Suprapubic skin (tissue), 4 donors: ENCODE results near the gene C16orf78. TPM values are rescaled to one million over a fixed set of nuclear protein-coding genes. Genes with fewer than 3 reads are reported as not detected.
A peak's percentile ranks its signal among the peaks of the same experiment; 100 is the strongest.

ENCODE experiments used
- DNase-seq, 2 donors: peaks; one replicate each; pipeline ENCODE4 v3.0.0-alpha.2; 2019; ENCODE audit warnings: low spot score in 2 of 2
- H3K27ac ChIP-seq: fragments of 200-600 bp; sonication (generic); one replicate; pipeline ENCODE4 v1.5.1; 2019
- H3K27me3 ChIP-seq: fragments of 200-600 bp; sonication (generic); one replicate; pipeline ENCODE4 v1.5.1; 2019
- H3K36me3 ChIP-seq: fragments of 200-600 bp; sonication (generic); one replicate; pipeline ENCODE4 v1.5.1; 2019
- H3K4me1 ChIP-seq: fragments of 200-600 bp; sonication (generic); one replicate; pipeline ENCODE4 v1.5.1; 2019
- H3K4me3 ChIP-seq: fragments of 200-600 bp; sonication (generic); one replicate; pipeline ENCODE4 v1.5.1; 2019; ENCODE audit warnings: mild to moderate bottlenecking
- H3K9me3 ChIP-seq: fragments of 200-600 bp; sonication (generic); one replicate; pipeline ENCODE4 v1.5.1; 2019
- EP300 ChIP-seq: sonication (generic); formaldehyde crosslinking; IDR thresholded peaks from one replicate; pipeline ENCODE4 v1.6.1; 2017; ENCODE audit warnings: antibody characterized with exemption
- POLR2A ChIP-seq, 2 donors: fragments of 450-650 bp; IDR thresholded peaks; one replicate each; pipeline ENCODE4 v1.6.1; 2017; ENCODE audit warnings: antibody characterized with exemption in 2 of 2, mild to moderate bottlenecking in 2 of 2, moderate library complexity in 2 of 2
- POLR2AphosphoS5 ChIP-seq, 3 donors: sonication (generic); formaldehyde crosslinking; IDR thresholded peaks; one replicate each; pipeline ENCODE4 v1.6.1; 2017; ENCODE audit warnings: antibody characterized with exemption in 3 of 3
- WGBS: methylation state at CpG from one replicate; pipeline ENCODE4 v1.1.5; 2018; 5-methylcytosine and 5-hydroxymethylcytosine counted together
- total RNA-seq, 4 donors: library from RNA; depleted of rRNA; stranded (reverse); fragments of >200 nt; gene quantifications; one replicate each; pipeline ENCODE4 v1.1.0, GENCODE V29; 2016
- TF ChIP-seq, protein P1 (sequence below), 2 donors: fragments of 200-600 bp in 1 of 2; fragments of 450-650 bp in 1 of 2; sonication (generic) in 1 of 2; IDR thresholded peaks; one replicate each; pipeline ENCODE4 v1.5.1; 2016 to 2019; ENCODE audit warnings: antibody characterized with exemption in 2 of 2, mild to moderate bottlenecking in 1 of 2, moderate library complexity in 1 of 2

The C16orf78 gene
- total RNA-seq, 4 donors from 2014 or later, result not detected

DNA sequence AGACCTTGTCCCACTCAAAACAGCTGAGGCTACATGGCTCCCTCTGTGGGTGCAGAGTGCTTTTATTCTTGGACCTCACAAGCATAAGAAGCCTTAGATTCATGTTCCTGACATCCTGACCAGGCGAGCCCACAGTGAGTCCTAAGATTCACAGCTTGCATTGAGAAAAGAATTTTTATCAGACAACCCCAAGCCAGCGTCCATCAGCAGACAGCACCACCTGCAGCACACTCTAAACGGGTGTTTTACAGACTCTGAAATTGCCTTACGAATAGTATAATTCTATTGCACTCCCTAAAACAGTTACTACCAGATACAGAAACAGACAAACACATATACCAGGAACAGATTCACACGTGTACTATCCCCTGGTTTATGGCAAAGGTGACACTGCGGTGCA lies 31.9 kb downstream of the C16orf78 start:
- 72% methylated on average over 5 of the region's 6 CpGs for WGBS

GRCh38 chr16:49407873-49408550 lies 34.4 kb downstream of the C16orf78 start:
- 23% methylated on average over 17 of the region's 17 CpGs for WGBS

More for the DNA sequence above, 31.9 kb downstream of the C16orf78 start:
- DNase-seq, result no peak
- Histone ChIP-seq H3K27me3 (no peaks in the 10 kb centered on the region), H3K4me1 (peaks cover 7% of the 10 kb centered on the region), H3K27ac (no peak overlapping the region), H3K9me3 (no peaks in the 10 kb centered on the region), H3K4me3 (no peak overlapping the region), H3K36me3 (no peaks in the 10 kb centered on the region)
- TF ChIP-seq POLR2AphosphoS5 (IDR thresholded peaks at IDR 0.05) (no peak), POLR2A (IDR thresholded peaks at IDR 0.05) (no peak), EP300 (no peak)
- TF ChIP-seq, protein P1, sequence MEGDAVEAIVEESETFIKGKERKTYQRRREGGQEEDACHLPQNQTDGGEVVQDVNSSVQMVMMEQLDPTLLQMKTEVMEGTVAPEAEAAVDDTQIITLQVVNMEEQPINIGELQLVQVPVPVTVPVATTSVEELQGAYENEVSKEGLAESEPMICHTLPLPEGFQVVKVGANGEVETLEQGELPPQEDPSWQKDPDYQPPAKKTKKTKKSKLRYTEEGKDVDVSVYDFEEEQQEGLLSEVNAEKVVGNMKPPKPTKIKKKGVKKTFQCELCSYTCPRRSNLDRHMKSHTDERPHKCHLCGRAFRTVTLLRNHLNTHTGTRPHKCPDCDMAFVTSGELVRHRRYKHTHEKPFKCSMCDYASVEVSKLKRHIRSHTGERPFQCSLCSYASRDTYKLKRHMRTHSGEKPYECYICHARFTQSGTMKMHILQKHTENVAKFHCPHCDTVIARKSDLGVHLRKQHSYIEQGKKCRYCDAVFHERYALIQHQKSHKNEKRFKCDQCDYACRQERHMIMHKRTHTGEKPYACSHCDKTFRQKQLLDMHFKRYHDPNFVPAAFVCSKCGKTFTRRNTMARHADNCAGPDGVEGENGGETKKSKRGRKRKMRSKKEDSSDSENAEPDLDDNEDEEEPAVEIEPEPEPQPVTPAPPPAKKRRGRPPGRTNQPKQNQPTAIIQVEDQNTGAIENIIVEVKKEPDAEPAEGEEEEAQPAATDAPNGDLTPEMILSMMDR (IDR thresholded peaks at IDR 0.05), result no peak

GRCh38 chr16:49409121-49409520 lies 35.5 kb downstream of the C16orf78 start:
- Histone ChIP-seq H3K27ac (no peak overlapping the region), H3K36me3 (no peaks in the 10 kb centered on the region), H3K4me1 (peaks cover 7% of the 10 kb centered on the region), H3K4me3 (no peak overlapping the region), H3K27me3 (no peaks in the 10 kb centered on the region), H3K9me3 (no peaks in the 10 kb centered on the region)
- TF ChIP-seq, protein P1 (IDR thresholded peaks at IDR 0.05), result no peak
- TF ChIP-seq POLR2A (IDR thresholded peaks at IDR 0.05) (no peak), EP300 (no peak), POLR2AphosphoS5 (IDR thresholded peaks at IDR 0.05) (no peak)
- WGBS, result 97% methylated on average over 2 of the region's 2 CpGs
- DNase-seq, result peak; percentile 18 to 47

More at GRCh38 chr16:49407873-49408550, 34.4 kb downstream of the C16orf78 start:
- Histone ChIP-seq H3K4me3 (no peak overlapping the region), H3K27me3 (no peaks in the 10 kb centered on the region), H3K9me3 (no peaks in the 10 kb centered on the region), H3K4me1 (peaks cover 7% of the 10 kb centered on the region), H3K27ac (no peak overlapping the region), H3K36me3 (no peaks in the 10 kb centered on the region)
- TF ChIP-seq POLR2AphosphoS5 (IDR thresholded peaks at IDR 0.05), result no peak
- no peak for TF ChIP-seq EP300
- TF ChIP-seq, protein P1 (IDR thresholded peaks at IDR 0.05), result peak; percentile 71 to 77
- DNase-seq, result peak; percentile 85 to 90

- H3K27ac ChIP-seq, result no peak overlapping the region
- DNase-seq, result peak; percentile 24 to 53
- TF ChIP-seq POLR2A (IDR thresholded peaks at IDR 0.05), result no peak
- no peak for TF ChIP-seq POLR2AphosphoS5 (IDR thresholded peaks at IDR 0.05)
- TF ChIP-seq EP300, result no peak
- TF ChIP-seq, protein P1 (IDR thresholded peaks at IDR 0.05), result no peak
- H3K4me1 ChIP-seq, result peaks cover 7% of the 10 kb centered on the region
- no peaks in the 10 kb centered on the region for H3K9me3 ChIP-seq
- H3K4me3 ChIP-seq, result no peak overlapping the region
- H3K27me3 ChIP-seq, result no peaks in the 10 kb centered on the region
- H3K36me3 ChIP-seq, result no peaks in the 10 kb centered on the region
- WGBS, result 60% methylated on average over 1 of the region's 3 CpGs
Measured at GRCh38 chr16:49410226-49410625, 36.6 kb downstream of the C16orf78 start.

GRCh38 chr16:49411121-49411970 lies 37.7 kb downstream of the C16orf78 start:
- H3K9me3 ChIP-seq, result no peaks in the 10 kb centered on the region
- peaks cover 7% of the 10 kb centered on the region for H3K4me1 ChIP-seq
- no peaks in the 10 kb centered on the region for H3K36me3 ChIP-seq
- TF ChIP-seq, protein P1 (IDR thresholded peaks at IDR 0.05), result no peak
- TF ChIP-seq POLR2A (IDR thresholded peaks at IDR 0.05), result no peak
- no peak for TF ChIP-seq POLR2AphosphoS5 (IDR thresholded peaks at IDR 0.05)
- no peak for TF ChIP-seq EP300
- 100% methylated on average over 2 of the region's 11 CpGs for WGBS
- no peaks in the 10 kb centered on the region for H3K27me3 ChIP-seq
- peak; percentile 50 to 73 for DNase-seq
- no peak overlapping the region for H3K4me3 ChIP-seq
- H3K27ac ChIP-seq, result no peak overlapping the region
